Measurements from ENCODE around the gene FAM72D.
"Not testable (repeated sequence)": the region's sequence is repeated elsewhere in the genome, so short reads cannot be mapped to it uniquely, and the experiment has no call there.

Gene FAM72D

GRCh38 chr1:145082483-145083255, 13.1 kb upstream of the FAM72D start:
- DNase-seq (ENCODE audit: low read depth): not testable (repeated sequence)

- DNase-seq (ENCODE audit: low read depth): not testable (repeated sequence)
Measured at GRCh38 chr1:145093517-145094149, 2.1 kb upstream of the FAM72D start.

- DNase-seq (ENCODE audit: low read depth): not testable (repeated sequence)
Measured at GRCh38 chr1:145094655-145095211, 1.0 kb upstream of the FAM72D start.

GRCh38 chr1:145101725-145102124, 6.0 kb downstream of the FAM72D start:
- DNase-seq (ENCODE audit: low read depth): not testable (repeated sequence)

GRCh38 chr1:145103294-145103693, 7.5 kb downstream of the FAM72D start:
- DNase-seq (ENCODE audit: low read depth): not testable (repeated sequence)

GRCh38 chr1:145111674-145112073, 15.9 kb downstream of the FAM72D start:
- DNase-seq (ENCODE audit: low read depth): not testable (repeated sequence)

- DNase-seq (ENCODE audit: low read depth): not testable (repeated sequence)
Measured at GRCh38 chr1:145112703-145113102, 16.9 kb downstream of the FAM72D start.

- DNase-seq (ENCODE audit: low read depth): not testable (repeated sequence)
Measured at GRCh38 chr1:145114560-145115057, 18.8 kb downstream of the FAM72D start.

GRCh38 chr1:145115587-145116493, 20.1 kb downstream of the FAM72D start:
- not testable (repeated sequence) for DNase-seq (ENCODE audit: low read depth)

- DNase-seq (ENCODE audit: low read depth): not testable (repeated sequence)
Measured at GRCh38 chr1:145119842-145120241, 24.1 kb downstream of the FAM72D start.

GRCh38 chr1:145122344-145123061, 26.7 kb downstream of the FAM72D start:
- not testable (repeated sequence) for DNase-seq (ENCODE audit: low read depth)

- not testable (repeated sequence) for DNase-seq (ENCODE audit: low read depth)
Measured at GRCh38 chr1:145123062-145123395, 27.3 kb downstream of the FAM72D start.

GRCh38 chr1:145123992-145124641, 28.3 kb downstream of the FAM72D start:
- DNase-seq (ENCODE audit: low read depth): not testable (repeated sequence)

GRCh38 chr1:145125112-145125511, 29.3 kb downstream of the FAM72D start:
- DNase-seq (ENCODE audit: low read depth): not testable (repeated sequence)

- not testable (repeated sequence) for DNase-seq (ENCODE audit: low read depth)
Measured at GRCh38 chr1:145127144-145127543, 31.4 kb downstream of the FAM72D start.

GRCh38 chr1:145128697-145129469, 33.1 kb downstream of the FAM72D start:
- DNase-seq (ENCODE audit: low read depth): not testable (repeated sequence)

GRCh38 chr1:145134476-145134875, 38.7 kb downstream of the FAM72D start:
- DNase-seq (ENCODE audit: low read depth): not testable (repeated sequence)

- not testable (repeated sequence) for DNase-seq (ENCODE audit: low read depth)
Measured at GRCh38 chr1:145140549-145140948, 44.8 kb downstream of the FAM72D start.

- DNase-seq (ENCODE audit: low read depth): not testable (repeated sequence)
Measured at GRCh38 chr1:145144264-145144913, 48.6 kb downstream of the FAM72D start.

Data from activated T-helper 1 cell treated with Interleukin-2 at 50 U/mL for 16 hours (primary cell).